ENCODE measurements around the gene STK10. TPM values are rescaled to one million over a fixed set of nuclear protein-coding genes. Genes with fewer than 3 reads are reported as not detected.
A peak's percentile ranks its signal among the peaks of the same experiment; 100 is the strongest.

STK10 gene
- total and polyA plus RNA-seq, 9 of the 15 experiments (the other 6 are each of a cell fraction or from before 2014, with no cell fraction given): 0.30 to 6.7 (median 2.4) TPM

- no peak for TF ChIP-seq DLX4 (CRISPR knock-in tag; IDR thresholded peaks at IDR 0.05)
- TF ChIP-seq E2F4 (CRISPR knock-in tag; IDR thresholded peaks at IDR 0.05; ENCODE audit: low read depth): no peak
- TF ChIP-seq POLR2AphosphoS2 (IDR thresholded peaks at IDR 0.05; ENCODE audit: low read length): no peak
- no peak for TF ChIP-seq ZBTB7A (IDR thresholded peaks at IDR 0.05; ENCODE audit: borderline replicate concordance, control insufficient read depth, low read depth, low read length)
- no peak for TF ChIP-seq FOSL1 (tag; conservative IDR thresholded peaks at IDR 0.05)
- TF ChIP-seq ZNF384 (IDR thresholded peaks at IDR 0.05; ENCODE audit: low read depth, low read length): no peak
- TF ChIP-seq TEAD2 (tag; IDR thresholded peaks at IDR 0.05): no peak
- TF ChIP-seq ZNF778 (CRISPR knock-in tag; IDR thresholded peaks at IDR 0.05): no peak
- peak; percentile 31; the same call in 1 of the 2 replicates for TF ChIP-seq ZFX (CRISPR knock-in tag; IDR thresholded peaks at IDR 0.05)
- no peak for TF ChIP-seq ZBED1 (IDR thresholded peaks at IDR 0.05)
- no peak for TF ChIP-seq STAT6 (CRISPR knock-in tag; IDR thresholded peaks at IDR 0.05)
- no peak for TF ChIP-seq JUNB (CRISPR knock-in tag; conservative IDR thresholded peaks at IDR 0.05)
- TF ChIP-seq SMARCE1 (IDR thresholded peaks at IDR 0.05): peak; percentile 12; the same call in 1 of the 2 replicates
- TF ChIP-seq MITF (IDR thresholded peaks at IDR 0.05): no peak
- no peak for TF ChIP-seq ZFP1 (CRISPR knock-in tag; IDR thresholded peaks at IDR 0.05)
- TF ChIP-seq LARP7 (IDR thresholded peaks at IDR 0.05): no peak
- TF ChIP-seq SMAD4 (CRISPR knock-in tag; conservative IDR thresholded peaks at IDR 0.05): peak; percentile 74
- no peak for TF ChIP-seq ZNF263 (CRISPR knock-in tag; IDR thresholded peaks at IDR 0.05; ENCODE audit: borderline replicate concordance)
- no peak for TF ChIP-seq ZBTB26 (CRISPR knock-in tag; IDR thresholded peaks at IDR 0.05)
- TF ChIP-seq ZNF449 (CRISPR knock-in tag; IDR thresholded peaks at IDR 0.05): no peak
- TF ChIP-seq KHSRP (IDR thresholded peaks at IDR 0.05): no peak
- no peak for TF ChIP-seq ZNF431 (CRISPR knock-in tag; IDR thresholded peaks at IDR 0.05)
- TF ChIP-seq HDAC6 (IDR thresholded peaks at IDR 0.05; ENCODE audit: low read depth, low read length): no peak
These were observed 43.7 kb downstream of the STK10 start (continued) for GRCh38 chr5:172144291-172144815.
